HG03139 (cell line): Measurements from ENCODE around the gene AP3S2.
"Not testable (repeated sequence)": the region's sequence is repeated elsewhere in the genome, so short reads cannot be mapped to it uniquely, and the experiment has no call there.

Experiments
- ATAC-seq: cut with Tn5 transposase; IDR thresholded peaks from one replicate; pipeline ENCODE4 v1.9.1; 2021; ENCODE audit not compliant: unreplicated experiment

The AP3S2 gene

GRCh38 chr15:89802986-89803824, 90.6 kb downstream of the AP3S2 start:
- ATAC-seq = no peak

DNA sequence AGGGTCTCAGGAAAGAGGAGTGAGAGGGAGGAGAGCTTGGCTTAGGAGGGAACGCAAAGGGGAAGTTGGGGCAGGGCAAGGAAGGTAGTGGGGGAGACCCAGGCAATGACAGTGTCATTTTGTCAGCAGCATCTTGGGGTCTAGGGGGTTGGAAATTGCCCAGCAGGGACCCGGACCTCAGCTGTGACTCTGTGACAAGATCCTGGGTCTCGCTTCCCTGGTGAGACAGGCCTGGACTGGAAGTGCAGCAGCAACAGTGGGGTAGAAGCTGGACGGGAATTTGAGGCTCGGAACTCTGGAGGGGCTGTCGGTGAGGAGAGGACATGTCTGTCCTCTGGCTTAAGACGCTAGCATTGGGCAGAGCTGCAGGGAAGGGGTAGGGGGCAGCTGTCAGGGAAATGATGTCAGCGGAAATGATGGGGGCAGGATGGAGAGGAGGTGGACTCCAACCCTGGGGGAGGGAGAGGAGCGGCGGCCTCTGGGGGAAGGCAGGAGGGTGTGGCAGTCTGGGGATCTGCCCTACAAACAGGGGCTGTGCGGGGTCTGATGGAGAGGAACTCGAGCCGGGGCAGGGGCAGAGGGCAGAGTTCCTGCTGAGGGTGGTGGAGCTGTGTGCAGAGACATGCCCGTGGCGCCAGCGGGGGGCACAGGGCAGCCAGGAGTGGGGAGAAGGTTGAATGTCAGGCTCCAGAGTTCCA, 91.4 kb downstream of the AP3S2 start:
- no peak for ATAC-seq

- no peak for ATAC-seq
Measured at GRCh38 chr15:89801471-89802195, 92.2 kb downstream of the AP3S2 start.

- ATAC-seq = no peak
Measured at GRCh38 chr15:89799918-89800498, 93.8 kb downstream of the AP3S2 start.

- no peak for ATAC-seq
Measured at GRCh38 chr15:89799011-89799911, 94.5 kb downstream of the AP3S2 start.

GRCh38 chr15:89797678-89798201, 96.1 kb downstream of the AP3S2 start:
- ATAC-seq = no peak

DNA sequence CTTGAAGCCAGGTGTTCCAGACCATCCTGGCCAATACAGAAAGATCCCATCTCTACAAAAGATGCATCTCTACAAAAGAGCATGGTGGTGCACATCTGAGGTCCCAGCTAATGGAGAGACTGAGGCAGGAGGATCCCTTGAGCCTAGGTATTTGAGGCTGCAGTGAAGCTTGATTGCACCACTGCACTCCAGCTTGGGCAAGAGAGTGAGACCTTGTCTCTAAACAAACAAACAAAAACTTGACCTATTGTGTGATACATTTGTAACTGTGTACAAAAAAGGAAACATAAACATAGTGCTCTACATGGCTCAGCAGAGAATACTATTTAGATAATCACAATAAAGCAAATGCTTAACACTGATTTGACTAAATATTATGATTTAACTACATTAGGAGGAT, 97.8 kb downstream of the AP3S2 start:
- ATAC-seq = no peak

DNA sequence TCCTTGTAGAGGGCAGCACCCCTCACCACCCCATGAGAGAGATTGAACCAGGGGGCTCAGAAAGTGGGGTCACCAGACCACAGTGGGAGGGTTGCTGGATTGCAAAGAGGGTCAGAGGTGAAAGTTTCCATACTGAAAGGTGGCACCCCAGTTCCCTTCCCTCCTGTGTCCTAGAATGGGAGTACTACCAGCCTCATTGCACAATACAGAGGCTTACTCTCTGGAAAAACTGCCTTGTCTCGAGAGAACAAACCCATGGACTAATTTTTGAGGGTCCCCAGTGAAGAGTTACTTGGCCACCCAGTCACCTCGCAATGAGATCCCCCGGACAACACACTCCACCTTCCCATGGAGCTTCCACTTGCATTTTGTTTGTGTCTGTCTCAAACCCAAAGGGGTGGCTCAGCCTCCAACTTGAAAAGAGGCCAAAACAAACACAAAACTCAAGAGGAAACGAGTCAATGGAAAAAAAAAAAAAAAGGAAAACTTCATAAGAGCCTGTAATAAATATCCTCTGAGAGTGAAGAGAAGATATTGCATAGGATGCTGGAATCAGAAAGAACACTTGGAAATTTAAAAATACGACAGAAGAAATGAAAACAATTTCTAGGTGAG, 99.1 kb downstream of the AP3S2 start:
- ATAC-seq = no peak

DNA sequence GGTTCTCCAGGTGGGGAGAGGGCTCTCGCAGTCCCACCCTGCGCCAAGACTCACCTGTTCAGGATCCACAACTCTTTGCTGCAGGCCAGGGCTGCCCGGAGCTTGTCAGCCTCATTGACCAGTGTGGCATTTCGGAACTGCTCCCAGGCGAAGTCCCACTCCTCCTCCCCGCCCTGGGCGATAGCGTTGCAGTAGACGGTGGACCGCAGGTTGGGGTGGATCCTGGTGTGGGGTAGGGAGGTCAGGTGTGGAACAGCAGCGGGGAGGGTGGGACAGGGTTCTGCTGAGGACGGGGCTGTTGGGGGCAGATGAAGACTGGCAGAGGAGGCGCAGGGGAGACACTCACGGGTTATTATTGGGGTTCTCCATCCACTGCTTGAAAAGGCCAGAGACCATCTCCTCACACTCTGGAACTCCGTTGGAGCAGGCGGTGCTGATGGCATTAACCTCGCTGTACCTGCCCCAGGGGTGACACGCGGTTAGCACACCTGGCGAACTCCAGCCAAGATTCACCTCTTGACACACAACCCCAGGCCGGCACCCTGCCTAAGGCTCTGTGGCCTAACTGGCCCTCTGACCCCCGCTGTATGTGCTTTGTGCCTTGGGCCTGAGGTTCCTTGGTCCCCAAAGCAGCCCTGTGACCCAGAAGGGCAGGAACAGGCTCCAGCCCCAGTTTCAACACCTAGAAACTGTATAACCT, 101.5 kb downstream of the AP3S2 start:
- no peak for ATAC-seq

DNA sequence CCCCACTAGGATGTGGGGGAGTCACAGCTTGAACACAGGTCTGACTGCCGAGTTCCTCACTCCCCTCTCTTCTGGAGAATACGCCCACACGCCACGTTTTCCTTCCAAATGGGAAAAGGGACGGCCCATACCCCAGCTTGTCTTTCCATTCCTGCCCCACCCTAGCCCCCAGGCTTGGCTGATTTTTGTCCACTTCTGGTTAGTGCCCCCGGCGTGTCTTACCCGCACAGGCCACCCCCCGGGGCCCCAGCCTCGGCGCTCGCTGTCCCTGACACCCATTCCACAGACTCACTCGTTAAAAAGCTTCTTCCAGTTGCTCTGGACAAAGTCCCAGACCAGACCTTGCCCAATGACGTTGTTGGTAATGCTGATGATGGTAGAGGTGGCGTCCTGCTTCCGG, 103.1 kb downstream of the AP3S2 start:
- no peak for ATAC-seq

DNA sequence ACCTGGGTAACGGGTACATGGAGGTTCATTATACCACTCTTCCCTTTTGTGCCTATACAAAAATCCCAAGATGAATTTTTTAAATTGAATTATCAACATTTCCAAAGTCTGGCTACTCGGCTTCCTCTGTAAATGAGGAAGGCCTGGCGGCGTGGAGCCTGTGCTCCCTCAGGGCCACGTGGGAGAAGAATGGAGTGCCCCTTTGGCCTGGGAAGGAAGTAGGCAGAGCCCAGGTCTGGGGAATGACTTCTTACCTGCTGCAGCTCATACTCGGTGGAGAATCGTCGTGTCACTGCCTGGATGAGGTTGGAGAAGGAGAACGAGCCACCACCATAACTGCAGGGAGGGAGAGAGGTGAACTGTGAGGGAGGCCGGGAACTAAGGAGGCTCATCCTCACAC, 103.6 kb downstream of the AP3S2 start:
- no peak for ATAC-seq

- ATAC-seq = not testable (repeated sequence)
Measured at GRCh38 chr15:89788585-89788984, 105.2 kb downstream of the AP3S2 start.

GRCh38 chr15:89787944-89788343, 105.8 kb downstream of the AP3S2 start:
- ATAC-seq = no peak

DNA sequence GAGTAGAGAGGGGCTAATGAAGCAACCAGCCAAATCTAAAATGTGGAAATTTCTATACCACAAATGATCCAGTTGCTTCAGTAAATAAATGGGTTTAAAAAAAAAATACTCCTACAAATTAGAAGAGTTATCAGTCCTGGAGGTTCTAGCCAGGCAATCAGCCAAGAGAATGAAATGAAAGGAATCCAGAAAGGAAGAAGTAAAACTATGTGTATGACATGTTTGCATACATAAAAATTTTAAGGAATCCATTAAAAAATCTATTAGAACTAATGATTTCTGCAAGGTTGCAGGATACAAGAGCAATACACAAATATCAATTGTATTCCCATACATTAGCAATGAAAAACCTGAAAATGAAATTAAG, 108.0 kb downstream of the AP3S2 start:
- ATAC-seq = no peak

- no peak for ATAC-seq
Measured at GRCh38 chr15:89785064-89785773, 108.6 kb downstream of the AP3S2 start.

GRCh38 chr15:89784686-89784960, 109.2 kb downstream of the AP3S2 start:
- ATAC-seq = no peak

GRCh38 chr15:89783861-89784685, 109.7 kb downstream of the AP3S2 start:
- ATAC-seq = no peak
